ENCODE results near the gene NTM.

DNA sequence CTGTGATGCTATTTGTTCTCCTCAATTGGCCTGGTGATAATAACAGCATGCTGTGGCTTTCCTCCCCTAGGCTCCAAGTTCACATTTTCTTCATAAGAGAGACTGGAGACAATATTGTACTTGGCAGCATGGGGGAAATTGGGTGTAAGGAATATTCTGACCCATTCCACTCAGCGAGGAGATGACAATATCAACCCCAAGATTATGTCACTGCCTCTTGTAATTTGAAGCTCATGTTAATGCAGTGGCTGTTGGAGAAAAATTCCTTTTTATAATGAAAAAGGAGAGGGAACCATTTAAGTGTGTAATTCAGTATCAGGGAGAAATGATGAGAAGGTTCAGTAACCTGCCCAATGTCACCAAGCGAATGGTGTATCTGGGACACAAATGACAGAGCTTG is 665.8 kb downstream of the NTM start:
- TF ChIP-seq, protein P1, sequence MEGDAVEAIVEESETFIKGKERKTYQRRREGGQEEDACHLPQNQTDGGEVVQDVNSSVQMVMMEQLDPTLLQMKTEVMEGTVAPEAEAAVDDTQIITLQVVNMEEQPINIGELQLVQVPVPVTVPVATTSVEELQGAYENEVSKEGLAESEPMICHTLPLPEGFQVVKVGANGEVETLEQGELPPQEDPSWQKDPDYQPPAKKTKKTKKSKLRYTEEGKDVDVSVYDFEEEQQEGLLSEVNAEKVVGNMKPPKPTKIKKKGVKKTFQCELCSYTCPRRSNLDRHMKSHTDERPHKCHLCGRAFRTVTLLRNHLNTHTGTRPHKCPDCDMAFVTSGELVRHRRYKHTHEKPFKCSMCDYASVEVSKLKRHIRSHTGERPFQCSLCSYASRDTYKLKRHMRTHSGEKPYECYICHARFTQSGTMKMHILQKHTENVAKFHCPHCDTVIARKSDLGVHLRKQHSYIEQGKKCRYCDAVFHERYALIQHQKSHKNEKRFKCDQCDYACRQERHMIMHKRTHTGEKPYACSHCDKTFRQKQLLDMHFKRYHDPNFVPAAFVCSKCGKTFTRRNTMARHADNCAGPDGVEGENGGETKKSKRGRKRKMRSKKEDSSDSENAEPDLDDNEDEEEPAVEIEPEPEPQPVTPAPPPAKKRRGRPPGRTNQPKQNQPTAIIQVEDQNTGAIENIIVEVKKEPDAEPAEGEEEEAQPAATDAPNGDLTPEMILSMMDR (IDR thresholded peaks at IDR 0.05 in 2 of 3, conservative IDR thresholded peaks at IDR 0.05 in 1 of 3; ENCODE audit: borderline replicate concordance in 1 of 3, insufficient read depth in 1 of 3, low read depth in 2 of 3, low read length in 2 of 3) = no peak
- TF ChIP-seq POLR2A (IDR thresholded peaks at IDR 0.05; ENCODE audit: borderline replicate concordance, extremely low read depth, insufficient read depth, insufficient read length) (no peak), SP1 (IDR thresholded peaks at IDR 0.05; ENCODE audit: low read depth) (no peak), YY1 (IDR thresholded peaks at IDR 0.05; ENCODE audit: extremely low read depth, insufficient replicate concordance, low read depth, low read length) (no peak), FOSL1 (IDR thresholded peaks at IDR 0.05; ENCODE audit: low read depth) (no peak), RAD21 (IDR thresholded peaks at IDR 0.05; ENCODE audit: low read depth) (no peak), POLR2AphosphoS5 (IDR thresholded peaks at IDR 0.05; ENCODE audit: low read depth, low read length) (no peak)
- TF ChIP-seq, protein P2, sequence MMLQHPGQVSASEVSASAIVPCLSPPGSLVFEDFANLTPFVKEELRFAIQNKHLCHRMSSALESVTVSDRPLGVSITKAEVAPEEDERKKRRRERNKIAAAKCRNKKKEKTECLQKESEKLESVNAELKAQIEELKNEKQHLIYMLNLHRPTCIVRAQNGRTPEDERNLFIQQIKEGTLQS (IDR thresholded peaks at IDR 0.05) = no peak

Data from HCT116 (cell line).